Activated gamma-delta T cell (primary cell): ENCODE measurements around the gene INPP4B.

Experiments
- DNase-seq: peaks from one replicate; lab custom pipeline; 2025; lab: John Stamatoyannopoulos, UW

Gene INPP4B

DNA sequence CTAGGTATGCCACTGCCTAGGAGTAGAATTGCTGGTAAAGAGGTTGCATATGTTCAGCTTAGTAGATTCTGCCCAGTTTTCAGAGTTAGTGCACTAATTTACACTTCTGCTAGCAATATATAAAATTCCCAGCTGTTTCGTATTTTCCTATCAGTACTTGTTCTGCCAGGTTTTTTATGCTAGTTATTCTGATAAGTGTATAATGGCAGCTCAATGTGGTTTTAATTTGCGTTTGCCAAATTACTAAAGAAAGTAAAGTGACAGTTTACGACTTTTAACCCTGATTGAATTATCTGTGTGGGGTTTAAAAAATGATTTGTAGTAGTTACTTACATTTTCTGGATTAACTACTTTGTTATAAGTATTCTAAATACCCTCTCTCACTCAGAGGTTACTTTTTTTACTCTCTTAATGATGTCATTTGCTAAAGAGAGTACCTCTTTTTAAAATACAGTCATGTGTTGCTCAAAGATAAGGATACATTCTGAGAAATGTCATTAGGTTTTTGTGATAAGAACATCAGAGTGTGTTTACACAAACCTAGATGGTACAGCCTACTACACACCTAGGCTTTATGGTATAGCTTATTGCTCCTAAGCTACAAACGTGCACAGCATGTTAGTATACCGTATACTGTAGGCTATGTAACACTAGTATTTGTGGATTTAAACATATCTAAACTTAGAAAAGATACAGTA, 846.5 kb downstream of the INPP4B start:
- no peak for DNase-seq

GRCh38 chr4:141995056-141995455, 851.0 kb downstream of the INPP4B start:
- DNase-seq = no peak

GRCh38 chr4:141977433-141977832, 868.7 kb downstream of the INPP4B start:
- DNase-seq = no peak
